HT1080 (cell line): ENCODE results near the gene ZNF385C. TPM values are rescaled to one million over a fixed set of nuclear protein-coding genes. Genes with fewer than 3 reads are reported as not detected.

Source experiments
- DNase-seq: peaks from one replicate; pipeline ENCODE4 v3.0.0-alpha.2; 2015; ENCODE audit warnings: low read depth
- total RNA-seq: library from RNA; depleted of rRNA; stranded (reverse); fragments of >200 nt; shearing (Covaris generic); gene quantifications from 2 replicates; pipeline ENCODE4 v1.2.3, GENCODE V29; 2014

ZNF385C gene
- total RNA-seq, 1 experiment from 2014 or later, result not detected

- no peak for DNase-seq
Observed at GRCh38 chr17:42051013-42051400, 47.3 kb downstream of the ZNF385C start.

GRCh38 chr17:42050393-42051012 lies 47.8 kb downstream of the ZNF385C start, which contains the start of gene C17orf113:
TSS of gene C17orf113 (minus strand) at chr17:42050601. CDS start at chr17:42043376, 7,225 bp downstream.
- DNase-seq, result no peak

- no peak for DNase-seq
Observed at GRCh38 chr17:42049834-42050392, 48.4 kb downstream of the ZNF385C start.

GRCh38 chr17:42047343-42047742 lies 50.9 kb downstream of the ZNF385C start:
- no peak for DNase-seq

- DNase-seq, result no peak
Observed at GRCh38 chr17:42045719-42046118, 52.6 kb downstream of the ZNF385C start.

- no peak for DNase-seq
Observed at GRCh38 chr17:42042598-42043319, 55.5 kb downstream of the ZNF385C start.

- DNase-seq, result no peak
Observed at GRCh38 chr17:42041619-42042018, 56.7 kb downstream of the ZNF385C start.

GRCh38 chr17:42040818-42041217 lies 57.5 kb downstream of the ZNF385C start:
- no peak for DNase-seq

- no peak for DNase-seq
Observed at GRCh38 chr17:42039794-42040763, 58.2 kb downstream of the ZNF385C start.

- no peak for DNase-seq
Observed at GRCh38 chr17:42038221-42038973, 59.9 kb downstream of the ZNF385C start.

- no peak for DNase-seq
Observed at GRCh38 chr17:42034059-42034458, 64.2 kb downstream of the ZNF385C start.

GRCh38 chr17:42031584-42031983 lies 66.7 kb downstream of the ZNF385C start:
- no peak for DNase-seq

- no peak for DNase-seq
Observed at GRCh38 chr17:42028791-42029127, 69.5 kb downstream of the ZNF385C start.

- DNase-seq, result no peak
Observed at GRCh38 chr17:42027961-42028790, 70.1 kb downstream of the ZNF385C start.

GRCh38 chr17:42027590-42027889 lies 70.7 kb downstream of the ZNF385C start:
- no peak for DNase-seq

GRCh38 chr17:42026857-42027589 lies 71.2 kb downstream of the ZNF385C start:
- no peak for DNase-seq

- no peak for DNase-seq
Observed at GRCh38 chr17:42025936-42026335, 72.3 kb downstream of the ZNF385C start.

- no peak for DNase-seq
Observed at GRCh38 chr17:42025191-42025579, 73.1 kb downstream of the ZNF385C start.
